ENCODE data around the gene KRTAP8-1. TPM values are rescaled to one million over a fixed set of nuclear protein-coding genes. Genes with fewer than 3 reads are reported as not detected.

Gene KRTAP8-1, protein sequence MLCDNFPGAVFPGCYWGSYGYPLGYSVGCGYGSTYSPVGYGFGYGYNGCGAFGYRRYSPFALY
- total RNA-seq (2022; extraction: Qiagen RNA extraction), result not detected in 5 replicates

DNA sequence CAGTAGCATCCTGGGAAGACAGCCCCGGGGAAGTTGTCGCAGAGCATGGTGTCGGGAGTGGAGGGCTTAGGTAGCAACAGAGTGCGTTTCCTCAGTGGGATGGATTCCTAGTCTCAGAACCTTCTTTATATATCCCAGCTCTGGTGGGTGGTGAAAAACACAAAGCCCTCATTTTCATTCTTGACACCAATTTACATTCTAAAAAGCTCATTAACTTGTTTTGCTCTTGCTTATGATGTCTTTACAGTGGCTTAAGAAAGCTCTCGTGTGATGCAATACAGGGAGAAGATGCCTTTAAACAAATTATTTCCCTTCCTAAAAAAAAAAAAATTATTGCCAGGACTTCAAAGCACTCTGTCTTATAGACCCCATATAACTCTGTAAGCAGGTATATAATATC is at the start of gene KRTAP8-1:
Gene KRTAP8-1, minus strand, starts transcription at position 101 of the 400 bp plus-strand sequence. Its CDS starts 54 bp downstream, at position 47.

DNA sequence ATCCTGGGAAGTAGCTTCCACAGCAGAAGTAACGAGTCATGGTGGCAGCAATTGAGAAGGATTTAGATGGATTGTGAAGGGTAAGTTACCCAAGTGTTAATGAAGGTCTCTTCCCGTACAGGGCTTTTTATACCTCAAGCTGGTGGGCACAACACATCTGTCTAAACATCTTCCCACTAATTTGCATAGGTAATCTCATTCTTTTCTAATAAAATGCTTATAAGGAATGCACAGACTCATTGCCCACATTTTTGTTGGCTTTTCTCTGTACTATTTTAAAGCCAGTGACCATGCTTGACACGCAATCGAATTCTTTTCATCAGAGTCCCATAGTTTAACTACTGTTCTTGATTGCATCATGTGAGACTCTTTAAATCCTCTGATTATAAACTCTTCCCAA is 16.6 kb upstream of the KRTAP8-1 start, which contains the start of gene KRTAP7-1:
Gene KRTAP7-1, minus strand, starts transcription at position 101 of the 400 bp plus-strand sequence. Its CDS starts 61 bp downstream, at position 40.

Other genes starting within 250 kb of the KRTAP8-1 start
- not detected in 5 replicates for gene KRTAP22-2, start 222.9 kb downstream of the KRTAP8-1 start, total RNA-seq (2022; extraction: Qiagen RNA extraction)
- not detected in 5 replicates for gene KRTAP6-3, start 220.8 kb downstream of the KRTAP8-1 start, total RNA-seq (2022; extraction: Qiagen RNA extraction)
- gene KRTAP6-2, start 214.4 kb downstream of the KRTAP8-1 start, total RNA-seq (2022; extraction: Qiagen RNA extraction), result not detected in 5 replicates
- gene KRTAP22-1, start 212.2 kb downstream of the KRTAP8-1 start, total RNA-seq (2022; extraction: Qiagen RNA extraction), result not detected in 5 replicates
- gene KRTAP6-1, start 199.3 kb downstream of the KRTAP8-1 start, total RNA-seq (2022; extraction: Qiagen RNA extraction), result not detected in 5 replicates
- gene KRTAP20-1, start 196.8 kb downstream of the KRTAP8-1 start, total RNA-seq (2022; extraction: Qiagen RNA extraction), result not detected in 5 replicates
- gene KRTAP20-4, start 192.6 kb downstream of the KRTAP8-1 start, total RNA-seq (2022; extraction: Qiagen RNA extraction), result not detected in 5 replicates
- not detected in 5 replicates for gene KRTAP20-2, start 178.1 kb downstream of the KRTAP8-1 start, total RNA-seq (2022; extraction: Qiagen RNA extraction)
- not detected in 5 replicates for gene KRTAP20-3, start 170.4 kb downstream of the KRTAP8-1 start, total RNA-seq (2022; extraction: Qiagen RNA extraction)
- not detected in 5 replicates for gene KRTAP21-3, start 94.5 kb downstream of the KRTAP8-1 start, total RNA-seq (2022; extraction: Qiagen RNA extraction)
- not detected in 5 replicates for gene KRTAP21-2, start 66.0 kb downstream of the KRTAP8-1 start, total RNA-seq (2022; extraction: Qiagen RNA extraction)
- not detected in 5 replicates for gene KRTAP21-1, start 57.8 kb downstream of the KRTAP8-1 start, total RNA-seq (2022; extraction: Qiagen RNA extraction)
- gene KRTAP7-1, start 16.5 kb upstream of the KRTAP8-1 start, total RNA-seq (2022; extraction: Qiagen RNA extraction), result not detected in 5 replicates
- not detected in 5 replicates for gene KRTAP11-1, start 68.3 kb upstream of the KRTAP8-1 start, total RNA-seq (2022; extraction: Qiagen RNA extraction)
- gene KRTAP19-8, start 225.2 kb upstream of the KRTAP8-1 start, total RNA-seq (2022; extraction: Qiagen RNA extraction), result not detected in 5 replicates

Data from A549 treated with Mapracorat at 1 μM for 4 hours (cell line).